Measurements from ENCODE around the gene GTSE1. TPM values are rescaled to one million over a fixed set of nuclear protein-coding genes. Genes with fewer than 3 reads are reported as not detected.

Gene GTSE1
- total RNA-seq, 1 experiment from 2014 or later = 42.6 TPM

DNA sequence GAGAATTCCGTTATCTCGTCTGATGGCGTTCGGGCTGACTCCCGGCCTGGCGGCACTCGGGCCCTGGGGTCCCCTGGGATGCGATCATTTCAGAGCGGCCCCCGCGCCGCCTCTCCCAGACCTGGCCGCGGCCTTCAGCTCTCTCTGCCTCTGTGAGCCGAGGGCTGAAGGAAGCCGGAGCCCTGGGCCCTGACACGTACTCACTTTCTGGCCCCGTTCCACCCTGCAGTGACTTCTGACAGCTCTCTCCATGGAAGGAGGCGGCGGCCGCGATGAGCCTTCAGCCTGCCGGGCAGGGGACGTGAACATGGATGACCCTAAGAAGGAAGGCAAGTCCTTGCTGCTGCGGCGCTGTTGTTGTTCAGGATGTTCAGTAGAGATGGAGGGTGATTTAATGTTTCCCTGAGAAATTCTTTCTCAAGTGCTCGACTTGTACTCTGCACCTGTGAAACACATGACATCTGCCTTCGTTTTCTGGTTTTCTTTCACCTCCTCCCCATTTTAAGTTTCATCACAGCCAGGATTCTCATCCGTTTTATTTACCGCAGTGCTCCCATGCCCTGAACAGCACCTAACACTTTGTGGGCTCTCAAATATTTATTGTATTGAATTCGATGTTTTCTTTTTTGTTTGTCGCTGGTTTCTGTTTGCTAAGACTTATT lies 612 bp downstream of the GTSE1 start:
- Mint-ChIP-seq H3K27me3 (ENCODE audit: low read depth) (no peaks in the 10 kb centered on the region), H3K4me1 (peaks cover 23% of the 10 kb centered on the region in 2 experiments), H3K9me3 (no peaks in the 10 kb centered on the region), H3K4me3 (peak overlapping the region; percentile 84 to 87), H3K27ac (peak overlapping the region in 2 of 3 experiments; percentile 35 to 65; a peak in 2 of 7 replicates), H3K36me3 (ENCODE audit: insufficient read depth in 1 of 3, low read depth in 3 of 3) (peaks cover 17 to 38% (median 37%) of the 10 kb centered on the region in 3 experiments; a peak in 6 of 7 replicates)
- Histone ChIP-seq H4K20me1 (ENCODE audit: control insufficient read depth, insufficient read depth, insufficient read length) (no peaks in the 10 kb centered on the region), H3K56ac (ENCODE audit: insufficient read length, low read depth, low read length) (no peak overlapping the region), H3K23ac (ENCODE audit: insufficient read length, low read depth, low read length) (no peak overlapping the region), H2AFZ (ENCODE audit: low read length) (no peak overlapping the region), H2AK5ac (ENCODE audit: insufficient read length, low read length) (no peak overlapping the region), H3K18ac (ENCODE audit: insufficient read length, low read depth, low read length) (no peak overlapping the region), H2BK5ac (ENCODE audit: insufficient read length, low read length) (no peak overlapping the region), H2BK120ac (ENCODE audit: low read depth, low read length, poor library complexity, severe bottlenecking) (no peak overlapping the region), H2BK20ac (ENCODE audit: low read depth, low read length, poor library complexity, severe bottlenecking) (no peak overlapping the region), H3T11ph (ENCODE audit: low read length) (no peak overlapping the region), H2BK15ac (ENCODE audit: low read depth, low read length) (no peak overlapping the region), H3K4ac (ENCODE audit: low read depth, low read length) (no peak overlapping the region), H2BK12ac (ENCODE audit: insufficient read length, low read depth, low read length) (no peak overlapping the region), H3K9ac (ENCODE audit: extremely low read depth, insufficient read length, low read length) (peak overlapping the region; percentile 60), H3K4me1 (ENCODE audit: insufficient read depth, low read length) (no peaks in the 10 kb centered on the region), H3K23me2 (ENCODE audit: insufficient read length, low read depth, low read length, poor library complexity, severe bottlenecking) (peaks cover 9% of the 10 kb centered on the region), H3K14ac (ENCODE audit: insufficient read depth, low read length) (no peak overlapping the region; the same call in 1 of the 2 replicates), H3K9me3 (ENCODE audit: control insufficient read depth, low read depth, low read length) (no peaks in the 10 kb centered on the region), H3K79me2 (ENCODE audit: insufficient read depth, low read length) (no peaks in the 10 kb centered on the region; the same call in 1 of the 2 replicates), H3K27me3 (ENCODE audit: insufficient read depth, low read length) (no peaks in the 10 kb centered on the region), H4K8ac (replicated peaks; ENCODE audit: insufficient read length, low read depth, low read length) (no peak overlapping the region), H3K27ac (ENCODE audit: insufficient read length, low read depth, low read length) (no peak overlapping the region), H4K5ac (ENCODE audit: insufficient read length, low read depth, low read length) (no peak overlapping the region), H3K79me1 (ENCODE audit: insufficient read depth, low read depth, low read length, poor library complexity, severe bottlenecking) (no peaks in the 10 kb centered on the region), H4K91ac (ENCODE audit: insufficient read length, low read depth, low read length) (no peak overlapping the region), H3K4me2 (ENCODE audit: insufficient read depth, insufficient read length, low read length) (peak overlapping the region; percentile 91)
- no peak for TF ChIP-seq CTCF (conservative IDR thresholded peaks at IDR 0.05)
- DNase-seq = no peak
- no CpG with 5 or more reads among the region's 32 CpGs for WGBS (ENCODE audit: extremely low coverage, insufficient read length, low lambda C conversion rate)

Measured in H9 (cell line).